Hematopoietic multipotent progenitor cell (in vitro differentiated cells): ENCODE results near the gene RAB10. TPM values are rescaled to one million over a fixed set of nuclear protein-coding genes. Genes with fewer than 3 reads are reported as not detected.
A peak's percentile ranks its signal among the peaks of the same experiment; 100 is the strongest.
"Not testable (repeated sequence)": the region's sequence is repeated elsewhere in the genome, so short reads cannot be mapped to it uniquely, and the experiment has no call there.

Experiments used
- DNase-seq, 3 donors: peaks; one replicate each; pipeline ENCODE4 v3.0.0-alpha.2; 2011 to 2015; ENCODE audit warnings: low read depth in 2 of 3, low spot score in 2 of 3
- total RNA-seq: library from RNA; depleted of rRNA; stranded (reverse); fragments of >200 nt; gene quantifications from one replicate; pipeline ENCODE4 v1.2.3, GENCODE V29; 2012

Gene RAB10
- total RNA-seq, 1 donor = 29.1 TPM

DNA sequence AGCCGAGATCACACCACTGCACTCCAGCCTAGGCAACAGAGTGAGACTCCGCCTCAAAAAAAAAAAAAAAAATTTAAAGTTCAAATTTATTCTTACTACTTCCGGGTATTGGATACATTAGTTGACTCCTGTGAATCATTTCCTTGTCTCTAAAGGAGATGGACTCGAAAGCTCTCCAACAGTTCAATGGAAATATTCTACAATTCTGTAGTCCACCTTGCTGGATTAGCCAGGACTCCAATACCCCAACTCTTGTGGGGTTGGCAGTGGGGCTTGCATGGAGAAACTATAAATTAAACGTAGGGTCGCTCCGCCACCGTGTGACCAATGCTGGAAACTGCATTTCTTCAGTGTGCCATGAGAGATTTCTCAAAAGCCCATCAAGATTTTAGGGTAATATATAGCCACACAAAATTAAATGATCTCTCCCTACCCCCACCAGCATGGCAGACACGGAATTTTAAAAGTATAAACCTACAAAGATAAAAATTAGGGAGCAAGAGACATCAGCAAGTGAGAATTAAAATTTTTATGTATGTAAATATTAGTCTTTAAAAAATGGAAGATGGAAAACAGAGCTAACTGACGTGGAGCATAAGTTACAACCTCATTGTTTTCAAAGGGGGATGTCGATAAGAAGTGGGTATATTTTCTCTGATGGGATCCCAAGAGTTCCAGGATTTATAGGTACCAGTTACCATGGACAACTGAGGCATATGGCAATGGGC, 111.2 kb downstream of the RAB10 start:
- peak; percentile 22 to 82 (median 62) for DNase-seq

DNA sequence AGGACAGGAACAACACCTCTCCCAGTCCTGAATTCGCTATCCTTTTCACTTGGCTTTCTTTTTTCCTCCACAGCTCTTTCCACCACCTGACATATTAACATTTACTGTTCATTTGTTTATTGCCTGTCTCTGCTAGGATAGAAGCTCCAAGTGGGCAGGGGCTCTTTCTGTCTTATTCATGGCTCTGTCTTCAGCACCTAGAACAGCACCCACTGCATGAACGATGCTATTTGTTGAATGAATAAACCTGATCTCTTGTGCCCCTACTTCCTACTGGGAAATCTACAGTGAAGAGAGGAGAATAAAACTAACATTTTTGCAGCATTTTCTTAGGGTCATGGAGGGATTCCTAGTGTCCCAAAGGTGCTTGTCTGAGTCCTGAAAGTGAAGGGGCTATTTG, 114.6 kb downstream of the RAB10 start:
- no peak for DNase-seq

DNA sequence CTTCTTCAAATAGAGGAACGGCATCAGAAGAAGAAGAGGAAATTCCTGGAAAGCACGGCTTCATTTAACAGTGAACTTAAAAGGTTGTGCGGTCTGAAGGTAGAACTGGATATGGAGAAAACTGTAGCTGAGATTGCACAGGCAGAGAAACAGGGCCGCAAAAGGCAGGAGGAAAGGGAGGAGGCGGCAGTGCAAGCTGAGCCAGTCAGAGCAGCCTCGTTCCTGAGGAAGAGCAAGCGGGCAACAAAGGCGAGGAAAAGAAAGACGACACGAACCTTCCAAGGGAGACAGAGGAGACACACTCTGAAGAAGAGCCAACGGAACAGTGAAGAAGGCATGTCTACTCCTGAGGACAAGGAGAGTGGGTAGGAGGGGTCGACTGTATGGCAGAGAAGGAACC, 116.4 kb downstream of the RAB10 start:
- DNase-seq = no peak

DNA sequence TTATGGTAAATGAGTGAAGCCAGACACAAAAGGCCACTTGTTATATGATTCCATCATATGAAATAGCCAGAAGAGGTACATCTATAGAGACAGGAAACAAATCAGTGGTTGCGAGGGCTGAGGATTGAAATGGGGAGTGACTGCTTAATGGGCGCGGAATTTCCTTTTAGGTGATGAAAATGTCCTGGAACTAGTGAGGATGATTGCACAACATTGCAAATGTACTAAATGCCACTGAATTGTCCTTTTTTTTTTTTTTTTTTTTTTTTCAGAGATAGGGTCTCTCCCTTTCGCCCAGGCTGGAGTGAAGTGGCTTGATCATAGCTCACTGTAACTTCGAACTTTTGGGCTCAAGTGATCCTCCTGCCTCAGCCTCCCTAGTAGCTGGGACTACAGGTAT, 123.7 kb downstream of the RAB10 start:
- DNase-seq = no peak

DNA sequence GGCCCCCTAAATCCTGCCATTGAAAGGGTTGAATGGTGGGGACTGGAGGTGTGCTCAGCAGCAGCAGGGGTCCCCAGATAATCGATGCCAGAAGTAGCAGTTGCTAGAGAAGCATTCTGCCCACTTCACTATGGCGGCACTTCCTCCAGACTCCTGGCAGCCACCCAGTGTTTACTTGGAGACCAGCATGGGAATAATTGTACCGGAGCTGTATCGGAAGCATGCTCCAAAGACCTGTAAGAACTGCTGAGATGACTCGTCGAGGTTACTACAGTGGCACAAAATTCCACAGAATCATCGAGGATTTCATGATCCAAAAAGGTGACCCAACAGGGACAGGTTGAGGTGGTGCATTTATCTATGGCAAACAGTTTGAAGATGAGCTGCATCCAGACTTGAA, 128.0 kb downstream of the RAB10 start:
- no peak for DNase-seq

DNA sequence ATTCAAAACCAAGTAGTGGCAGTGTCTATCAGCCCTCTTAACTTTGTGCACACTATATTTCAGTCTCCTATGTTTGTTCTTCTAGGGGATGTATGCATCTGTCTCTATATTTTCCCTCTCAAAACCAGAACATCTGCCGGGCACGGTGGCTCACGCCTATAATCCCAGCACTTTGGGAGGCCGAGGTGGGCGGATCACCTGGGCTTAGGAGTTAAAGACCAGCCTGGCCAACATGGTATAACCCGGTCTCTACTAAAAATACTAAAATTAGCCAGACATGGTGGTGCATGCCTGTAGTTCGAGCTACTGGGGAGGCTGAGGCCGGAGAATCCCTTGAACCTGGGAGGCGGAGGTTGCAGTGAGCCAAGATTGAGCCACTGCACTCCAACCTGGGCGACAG, 129.1 kb downstream of the RAB10 start:
- DNase-seq = no peak

DNA sequence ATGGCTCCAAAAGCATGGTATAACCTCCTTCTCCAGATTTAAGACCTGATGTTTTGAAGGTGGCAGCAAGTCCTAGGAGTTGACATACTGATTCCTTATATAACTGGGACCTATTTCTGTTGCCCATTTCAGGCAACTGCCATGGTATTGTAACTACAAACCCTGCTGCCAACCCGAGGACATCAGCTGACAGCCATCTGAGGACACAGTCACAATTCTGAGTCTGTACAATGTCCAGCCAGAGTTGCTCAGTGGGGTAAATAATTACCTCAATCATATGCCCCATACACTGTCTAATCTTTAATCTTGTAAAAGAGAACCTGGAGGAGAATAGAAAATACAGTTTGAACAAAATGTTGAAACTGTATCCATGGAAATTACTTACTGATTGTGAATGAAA, 130.3 kb downstream of the RAB10 start:
- no peak for DNase-seq

DNA sequence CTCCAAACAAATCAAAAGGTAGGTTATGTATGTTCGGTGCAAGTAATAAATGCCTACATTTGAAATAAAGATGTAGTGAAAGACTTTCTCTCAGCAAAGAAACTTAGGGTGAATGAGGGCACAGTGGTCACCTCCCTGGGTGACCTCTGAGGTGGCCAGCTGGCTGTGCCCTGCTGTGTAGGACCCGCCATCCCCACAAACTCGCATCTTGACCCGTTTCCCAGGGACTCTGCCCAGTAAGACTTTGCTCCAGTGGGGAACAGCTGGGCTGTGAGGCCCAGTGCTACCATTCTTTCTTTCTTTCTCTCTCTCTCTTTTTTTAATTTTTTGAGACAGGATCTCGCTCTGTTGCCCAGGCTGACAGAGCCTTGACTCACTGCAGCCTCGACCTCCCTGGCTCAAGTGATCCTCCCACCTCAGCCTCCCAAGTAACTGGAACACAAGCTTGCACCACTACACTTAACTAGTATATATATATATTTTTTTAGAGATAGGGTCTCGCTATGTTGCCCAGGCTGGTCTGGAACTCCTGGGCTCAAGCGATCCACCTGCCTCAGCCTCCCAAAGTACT, 130.8 kb downstream of the RAB10 start:
- no peak for DNase-seq

DNA sequence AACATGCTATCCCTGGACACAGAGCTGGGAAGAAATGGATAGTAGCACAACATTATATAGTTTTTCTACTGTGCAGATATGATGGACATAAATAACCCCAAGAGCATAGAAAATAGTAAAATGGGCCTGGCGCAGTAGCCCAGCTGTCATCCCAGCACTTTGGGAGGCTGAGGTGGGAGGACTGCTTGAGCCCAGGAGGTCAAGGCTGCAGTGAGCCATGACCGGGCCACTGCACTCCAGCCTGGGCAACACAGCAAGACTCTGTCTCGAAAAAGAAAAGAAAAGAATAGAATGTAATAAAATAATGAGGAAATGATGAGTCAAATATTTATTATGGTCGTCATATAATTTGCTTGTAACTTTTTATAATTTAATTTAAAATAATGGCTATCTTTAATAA, 131.5 kb downstream of the RAB10 start:
- DNase-seq = no peak

DNA sequence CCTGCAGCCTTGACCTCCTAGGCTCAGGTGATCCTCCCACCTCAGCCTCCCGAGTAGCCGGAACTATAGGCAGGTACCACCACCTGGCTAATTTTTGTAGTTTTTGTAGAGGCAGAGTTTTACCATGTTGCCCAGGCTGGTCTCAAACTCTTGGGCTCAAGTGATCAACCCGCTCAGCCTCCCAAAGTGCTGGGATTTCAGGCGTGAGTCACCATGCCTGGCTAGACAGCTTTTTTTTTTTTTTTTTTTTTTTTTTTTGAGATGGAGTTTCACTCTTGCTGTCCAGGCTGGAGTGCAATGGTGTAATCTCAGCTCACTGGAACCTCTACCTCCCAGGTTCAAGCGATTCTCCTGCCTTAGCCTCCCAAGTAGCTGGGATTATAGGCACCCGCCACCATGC, 132.7 kb downstream of the RAB10 start:
- DNase-seq = not testable (repeated sequence)

DNA sequence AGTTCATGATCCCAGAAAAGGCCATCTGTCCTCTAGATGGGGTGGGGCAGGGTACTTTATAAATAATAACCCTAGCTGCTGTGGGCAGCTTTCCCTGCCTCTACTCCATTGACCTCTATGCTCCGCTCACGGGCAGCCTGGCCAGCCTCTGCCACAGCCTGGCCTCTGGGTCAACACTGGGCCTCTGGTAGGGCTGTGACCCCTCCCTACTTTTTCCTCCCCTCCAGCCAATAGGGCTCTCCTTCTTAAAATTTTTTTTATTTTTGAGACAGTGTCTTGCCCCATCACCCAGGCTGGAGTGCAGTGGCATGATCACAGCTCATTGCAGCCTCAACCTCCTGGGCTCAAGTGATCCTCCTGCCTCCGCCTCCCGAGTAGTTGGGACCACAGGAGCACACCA, 134.9 kb downstream of the RAB10 start:
- no peak for DNase-seq

DNA sequence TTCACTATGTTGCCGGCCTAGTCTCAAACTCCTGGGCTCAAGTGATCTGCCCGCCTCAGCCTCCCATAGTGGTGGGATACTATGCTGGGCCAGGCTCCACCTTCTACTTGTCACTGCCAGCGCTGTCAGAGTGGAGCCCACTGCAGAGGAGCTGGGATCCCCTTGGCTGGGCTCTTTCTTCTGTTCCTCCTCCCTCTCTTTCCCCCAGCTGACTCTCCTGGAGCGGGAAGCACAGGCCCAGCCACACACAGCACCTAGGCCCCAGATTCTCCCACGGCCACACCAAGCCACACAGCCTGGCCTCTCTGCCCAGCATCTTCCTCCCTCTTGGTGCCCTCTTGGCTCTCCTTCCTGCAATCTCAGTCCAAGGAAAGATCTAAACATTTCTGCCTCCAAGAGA, 135.3 kb downstream of the RAB10 start:
- DNase-seq = no peak

DNA sequence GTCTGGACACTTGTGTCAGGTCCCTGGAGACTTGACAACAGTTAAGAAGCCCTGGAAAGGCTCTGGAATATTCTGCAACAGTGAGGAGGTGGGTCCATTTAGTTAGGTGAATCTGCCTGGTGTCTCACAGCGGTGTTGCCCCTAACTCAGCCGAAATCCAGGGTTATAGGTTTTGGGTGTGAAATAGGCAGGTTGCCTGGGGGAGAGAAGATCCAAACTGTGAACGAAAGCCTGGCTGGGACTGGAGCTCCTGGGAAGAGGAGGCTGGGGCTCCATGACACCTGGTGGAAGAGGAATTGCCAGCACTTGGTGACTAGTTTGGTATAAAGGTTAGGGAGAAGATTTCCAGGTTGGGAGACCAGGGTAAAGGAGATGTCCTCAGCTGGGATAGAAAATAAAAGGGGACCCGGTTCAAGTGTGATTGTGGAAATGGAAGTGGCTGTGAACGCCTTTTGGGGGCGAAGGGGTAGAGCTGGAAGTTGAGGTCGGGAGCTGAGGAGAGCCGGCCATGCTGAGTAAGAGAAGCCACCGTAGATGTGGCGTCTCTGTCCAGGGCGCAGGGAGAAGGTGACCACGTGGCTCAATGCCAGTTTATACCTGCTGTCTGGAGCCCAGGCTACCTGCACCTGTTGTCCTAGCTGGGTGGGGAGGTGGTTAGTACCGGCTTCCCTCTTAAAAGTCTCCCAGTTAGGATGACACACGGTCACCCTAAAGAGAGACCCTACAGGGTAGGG, 136.0 kb downstream of the RAB10 start:
- DNase-seq = no peak

DNA sequence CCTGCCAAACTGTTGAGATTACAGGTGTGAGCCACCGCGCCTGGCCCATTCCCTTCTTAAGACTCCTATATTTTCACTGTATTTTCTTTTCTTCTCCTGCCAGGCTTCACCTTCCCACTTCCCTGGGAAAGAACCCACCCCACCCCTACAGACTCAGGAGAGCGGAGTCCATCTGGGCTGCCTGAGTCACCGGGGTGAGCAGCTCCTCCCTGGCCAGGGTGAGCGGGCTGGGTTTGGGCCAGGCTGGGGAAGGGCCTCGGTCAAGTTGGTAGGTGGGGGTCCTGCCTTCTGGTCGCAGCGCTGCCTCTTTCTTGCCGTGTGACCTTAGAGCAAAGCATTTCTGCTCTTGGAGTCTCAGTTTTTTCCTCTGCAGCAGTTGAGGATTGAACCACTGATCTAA, 136.9 kb downstream of the RAB10 start:
- DNase-seq = no peak

DNA sequence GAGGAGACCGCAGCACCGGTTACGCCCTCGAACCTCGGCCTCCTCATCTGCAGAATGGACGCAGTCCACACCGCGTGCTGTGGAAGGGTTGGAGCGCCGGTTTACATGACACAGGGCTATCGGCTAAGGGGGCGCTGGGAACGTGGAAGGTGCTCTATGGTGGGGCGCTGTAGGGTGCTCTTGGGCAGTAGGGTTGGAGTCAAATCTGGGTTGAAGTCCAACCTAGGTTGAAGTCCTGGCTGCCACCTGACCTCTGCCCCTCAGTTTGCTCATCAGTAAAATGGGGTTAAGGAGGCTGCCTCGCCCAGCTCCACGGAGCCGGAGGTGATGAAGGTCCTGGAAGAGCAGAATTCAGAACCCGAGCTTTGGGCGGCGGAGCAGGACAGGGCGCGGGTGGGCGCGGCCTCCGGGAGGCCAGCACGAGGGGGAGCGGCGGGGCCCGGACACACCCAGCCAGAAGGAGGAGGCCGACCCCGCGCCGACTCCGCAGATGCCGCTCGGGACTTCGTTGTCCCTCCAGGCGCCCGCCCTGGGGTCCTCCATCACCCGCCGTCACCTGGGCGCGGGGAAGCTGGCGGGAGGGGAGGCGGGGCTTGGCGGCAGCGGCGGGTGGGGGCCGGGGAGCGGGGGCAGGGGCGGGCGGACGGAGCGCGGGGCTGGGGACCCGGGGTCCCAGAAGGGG, 138.4 kb downstream of the RAB10 start:
- DNase-seq = no peak

DNA sequence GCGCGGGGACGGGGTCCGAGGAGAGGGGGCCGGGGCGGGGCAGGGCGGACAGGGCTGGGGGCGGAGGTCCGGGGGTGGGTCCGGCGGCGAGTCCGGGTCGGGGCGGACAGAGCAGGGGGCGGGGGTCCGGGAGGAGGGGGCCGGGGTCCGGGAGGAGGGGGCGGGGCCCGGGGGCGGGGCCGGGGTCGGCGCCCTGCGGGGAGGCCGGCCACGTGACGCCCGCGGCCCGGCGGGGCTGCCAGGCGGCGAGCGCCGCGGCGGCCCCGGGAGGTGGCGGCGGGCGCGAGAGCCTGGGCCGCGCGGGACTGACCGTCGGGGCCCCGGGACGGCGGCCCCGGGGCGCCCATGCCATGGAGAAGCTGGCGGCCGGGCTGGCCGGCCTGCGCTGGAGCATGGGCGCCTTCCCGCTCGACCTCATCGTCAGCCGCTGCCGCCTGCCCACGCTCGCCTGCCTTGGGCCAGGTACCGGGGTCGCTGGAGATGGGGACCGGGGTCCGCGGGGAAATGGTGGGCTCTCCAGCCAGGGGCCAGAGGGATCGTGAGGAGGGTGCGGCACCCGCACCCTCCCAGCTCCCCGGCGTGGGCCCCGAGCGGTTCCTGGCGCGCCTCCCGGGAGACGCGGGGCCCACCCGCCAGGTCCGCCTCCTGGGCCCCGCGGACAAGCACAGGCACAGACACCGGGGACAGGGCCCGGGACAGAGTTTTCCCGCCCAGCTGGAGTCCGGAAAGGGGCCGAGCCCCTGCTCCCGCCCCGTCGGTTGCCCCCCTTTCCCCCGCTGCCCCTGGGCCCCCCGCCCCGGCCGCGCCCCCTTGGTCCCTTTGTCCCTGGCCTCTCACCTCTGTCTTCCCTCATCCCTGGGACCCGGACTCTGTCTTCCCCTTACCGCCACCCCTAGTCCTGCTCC, 139.2 kb downstream of the RAB10 start, which contains the start of gene GAREM2:
TSS of gene GAREM2 (plus strand) at position 218 of the 905 bp plus-strand sequence. CDS start at position 351, 133 bp downstream.
- no peak for DNase-seq

DNA sequence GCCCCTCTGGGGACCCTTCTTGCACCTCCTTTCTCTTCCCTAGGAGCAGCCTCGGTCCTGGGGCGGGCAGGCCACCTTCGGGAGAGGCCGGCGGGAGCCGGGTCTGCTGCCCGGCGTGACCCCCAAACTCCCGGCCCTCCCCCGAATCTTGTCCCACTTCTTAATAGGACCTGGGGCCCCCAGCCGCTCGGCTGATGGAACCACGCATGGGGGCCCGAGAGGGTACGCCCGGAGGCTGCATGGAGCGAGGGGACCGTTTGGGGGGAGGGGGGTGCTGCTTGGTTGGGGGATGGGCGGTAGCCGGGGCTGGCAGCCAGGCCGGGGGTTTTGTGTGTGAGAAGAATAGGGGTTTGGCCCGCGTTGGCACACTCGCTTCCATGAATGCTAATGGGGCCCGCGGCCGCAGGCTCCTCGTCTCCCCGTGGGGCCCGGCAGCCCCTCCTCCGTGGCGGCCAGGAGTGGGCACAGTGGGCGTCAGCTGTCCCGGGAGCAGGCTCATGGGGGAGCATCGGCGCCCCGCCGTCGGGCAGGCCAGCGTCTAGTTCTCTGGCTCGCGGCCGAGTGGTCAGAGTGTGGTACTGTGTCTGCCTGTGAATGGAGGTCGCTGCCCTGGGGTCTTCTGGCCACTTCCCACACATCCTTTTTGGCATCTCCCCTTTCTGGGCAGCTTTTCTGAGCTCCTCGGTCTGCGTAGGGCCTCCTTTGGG, 140.0 kb downstream of the RAB10 start:
- DNase-seq = no peak

DNA sequence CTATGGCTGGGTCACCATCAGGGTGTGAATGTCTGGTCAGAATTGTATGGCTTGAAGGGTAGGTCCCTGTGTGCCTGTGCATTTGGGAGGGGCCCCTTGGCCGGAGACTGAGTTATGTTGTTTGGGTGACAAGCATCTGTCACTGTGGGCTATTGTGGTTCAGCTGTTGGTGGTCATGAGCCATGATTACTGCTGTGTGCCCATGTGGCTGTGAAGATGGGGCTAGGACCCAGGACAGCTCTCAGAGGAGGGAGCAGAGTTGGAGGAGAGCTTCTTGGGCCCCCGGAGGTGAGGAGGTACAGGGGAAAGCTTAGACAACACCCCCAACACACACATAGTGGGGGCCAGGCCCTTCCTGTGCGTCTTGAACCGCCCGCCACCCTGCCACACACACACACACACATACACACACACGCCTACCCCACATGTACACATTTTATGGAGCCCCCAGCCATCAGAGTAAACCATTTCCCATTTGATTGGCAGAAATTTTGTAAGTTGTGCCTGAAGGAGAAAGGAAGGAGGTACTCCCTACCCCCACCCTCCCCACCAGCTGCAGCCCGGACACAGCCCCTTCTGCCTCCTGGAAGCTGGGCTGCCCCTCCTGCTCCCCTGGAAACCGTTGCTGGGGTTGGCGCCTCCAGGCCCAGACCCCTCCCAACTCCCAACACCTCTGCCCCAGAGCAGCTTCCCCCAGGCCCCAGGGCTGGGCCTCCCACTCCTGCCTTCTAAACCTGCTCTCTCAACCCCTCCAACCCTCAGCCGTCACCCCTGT, 141.0 kb downstream of the RAB10 start:
- DNase-seq = no peak
